IMR-90 (cell line): Measurements from ENCODE around the gene PAFAH2. TPM values are rescaled to one million over a fixed set of nuclear protein-coding genes. Genes with fewer than 3 reads are reported as not detected.

Source experiments
- ATAC-seq: fragments of 200-7000 bp; cut with Tn5 transposase; 2 replicates; pipeline ENCODE4 v1.9.1; 2020; ENCODE audit warnings: low read depth, mild to moderate bottlenecking, moderate library complexity
- BruUV-seq: library from RNA; stranded (reverse); fragments of 400-500 nt; replicated peaks from 2 replicates; lab custom pipeline; 2021; lab: Mats Ljungman, UMichigan
- CTCF ChIA-PET: fragments of 300-600 bp; formaldehyde crosslinking; extraction: SDS; loops from one replicate; lab custom pipeline; 2021; ENCODE audit warnings: antibody characterized with exemption; lab: Yijun Ruan, JAX
- POLR2A ChIA-PET: fragments of 300-600 bp; sonication (Branson Sonifier 250); formaldehyde crosslinking; loops from one replicate; lab custom pipeline; 2022; ENCODE audit warnings: antibody characterized with exemption; ENCODE audit not compliant: unreplicated experiment; lab: Charles Lee
- DNase-seq: peaks from one replicate; pipeline ENCODE4 v3.0.0; 2013
- H2AFZ ChIP-seq: replicated peaks from 2 replicates; pipeline ENCODE3; 2013; ENCODE audit warnings: low read length, mild to moderate bottlenecking; ENCODE audit not compliant: poor library complexity
- H2AK5ac ChIP-seq: 2 replicates; pipeline ENCODE4 v1.6.1; 2013; ENCODE audit warnings: low read depth, low read length, inconsistent platforms
- H2AK9ac ChIP-seq: replicated peaks from 2 replicates; pipeline ENCODE3; 2013; ENCODE audit warnings: mild to moderate bottlenecking, low read depth, low read length, moderate library complexity; ENCODE audit not compliant: poor library complexity
- H2BK120ac ChIP-seq: 2 replicates; pipeline ENCODE4 v1.6.1; 2013; ENCODE audit warnings: low read depth, low read length, inconsistent platforms
- H2BK15ac ChIP-seq: 3 replicates; pipeline ENCODE4 v1.6.1; 2013; ENCODE audit warnings: low read depth, low read length, inconsistent platforms
- H2BK20ac ChIP-seq: 2 replicates; pipeline ENCODE4 v1.6.1; 2013; ENCODE audit warnings: low read depth, mild to moderate bottlenecking, inconsistent platforms, low read length, moderate library complexity
- H2BK5ac ChIP-seq: 2 replicates; pipeline ENCODE4 v1.6.1; 2013; ENCODE audit warnings: mild to moderate bottlenecking, low read depth, low read length, inconsistent platforms; ENCODE audit not compliant: poor library complexity, severe bottlenecking
- H3K14ac ChIP-seq: replicated peaks from 2 replicates; pipeline ENCODE4 v1.6.1; 2013; ENCODE audit warnings: low read depth, low read length, inconsistent platforms
- H3K18ac ChIP-seq: 2 replicates; pipeline ENCODE4 v1.6.1; 2013; ENCODE audit warnings: low read depth, low read length, control low read depth
- H3K23ac ChIP-seq: 2 replicates; pipeline ENCODE4 v1.6.1; 2013; ENCODE audit warnings: low read depth, low read length, inconsistent platforms
- H3K27ac ChIP-seq: 2 replicates; pipeline ENCODE4 v1.5.1; 2013; ENCODE audit warnings: mild to moderate bottlenecking, control low read depth, low read length; ENCODE audit not compliant: insufficient read depth
- H3K27me3 ChIP-seq: 2 replicates; pipeline ENCODE4 v1.6.1; 2013; ENCODE audit warnings: low read length; ENCODE audit not compliant: control insufficient read depth, insufficient read depth
- H3K36me3 ChIP-seq: 2 replicates; pipeline ENCODE4 v1.6.1; 2013; ENCODE audit warnings: low read length, mixed read lengths; ENCODE audit not compliant: control insufficient read depth, insufficient read depth
- H3K4ac ChIP-seq: 2 replicates; pipeline ENCODE4 v1.6.1; 2013; ENCODE audit warnings: low read depth, low read length, inconsistent platforms
- H3K4me1 ChIP-seq: 2 replicates; pipeline ENCODE4 v1.6.1; 2013; ENCODE audit warnings: low read length, mixed read lengths; ENCODE audit not compliant: control insufficient read depth, insufficient read depth
- H3K4me2 ChIP-seq: 2 replicates; pipeline ENCODE4 v1.6.1; 2013; ENCODE audit warnings: low read depth, mild to moderate bottlenecking, control low read depth, low read length, moderate library complexity
- H3K4me3 ChIP-seq: 2 replicates; pipeline ENCODE4 v1.5.1; 2013; ENCODE audit warnings: low read depth, mild to moderate bottlenecking, control low read depth, low read length, moderate library complexity; ENCODE audit not compliant: insufficient read depth
- H3K56ac ChIP-seq: 2 replicates; pipeline ENCODE4 v1.6.1; 2013; ENCODE audit warnings: low read length, inconsistent platforms; ENCODE audit not compliant: insufficient read depth; ENCODE audit errors: extremely low read depth
- H3K79me1 ChIP-seq, 2 experiments: 2 replicates each; pipeline ENCODE4 v1.6.1; 2013; ENCODE audit warnings: low read length in 2 of 2, inconsistent platforms in 1 of 2, low read depth in 1 of 2
- H3K9ac ChIP-seq: 2 replicates; pipeline ENCODE4 v1.6.1; 2013; ENCODE audit warnings: low read depth, low read length, control low read depth
- H3K9me1 ChIP-seq: 2 replicates; pipeline ENCODE4 v1.6.1; 2013; ENCODE audit warnings: low read length, inconsistent platforms; ENCODE audit not compliant: insufficient read depth
- H3K9me3 ChIP-seq: 2 replicates; pipeline ENCODE4 v1.6.1; 2013; ENCODE audit warnings: low read length; ENCODE audit not compliant: control insufficient read depth, insufficient read depth
- H4K20me1 ChIP-seq: 2 replicates; pipeline ENCODE4 v1.6.1; 2013; ENCODE audit warnings: low read length, inconsistent platforms; ENCODE audit not compliant: insufficient read depth
- H4K5ac ChIP-seq: 2 replicates; pipeline ENCODE4 v1.6.1; 2013; ENCODE audit warnings: mild to moderate bottlenecking, low read depth, low read length, control low read depth
- H4K8ac ChIP-seq, 2 experiments: 2 replicates each; pipeline ENCODE4 v1.6.1; 2013; ENCODE audit warnings: low read depth in 2 of 2, low read length in 2 of 2, control low read depth in 1 of 2, inconsistent platforms in 1 of 2
- H4K91ac ChIP-seq: 2 replicates; pipeline ENCODE4 v1.6.1; 2013; ENCODE audit warnings: low read depth, low read length, inconsistent platforms; ENCODE audit not compliant: insufficient read depth
- BHLHE40 ChIP-seq: fragments of 150-350 bp; IDR thresholded peaks from 2 replicates; pipeline ENCODE4 v1.6.1; 2016; ENCODE audit warnings: mild to moderate bottlenecking, low read depth, low read length
- CEBPB ChIP-seq: IDR thresholded peaks from 2 replicates; pipeline ENCODE4 v1.6.1; 2012; ENCODE audit warnings: low read depth, low read length, improper control_type of control experiment
- CTCF ChIP-seq: conservative IDR thresholded peaks from 2 replicates; pipeline ENCODE4 v1.5.1; 2012; ENCODE audit warnings: mild to moderate bottlenecking, low read depth, low read length, improper control_type of control experiment
- FOS ChIP-seq: fragments of 150-350 bp; IDR thresholded peaks from 2 replicates; pipeline ENCODE4 v1.6.1; 2016; ENCODE audit warnings: low read depth, low read length
- MAFK ChIP-seq: IDR thresholded peaks from 2 replicates; pipeline ENCODE4 v1.6.1; 2012; ENCODE audit warnings: low read depth, low read length, improper control_type of control experiment
- MAZ ChIP-seq: IDR thresholded peaks from 2 replicates; pipeline ENCODE4 v1.6.1; 2012; ENCODE audit warnings: low read depth, mild to moderate bottlenecking, low read length, improper control_type of control experiment, moderate library complexity, borderline replicate concordance
- MXI1 ChIP-seq: IDR thresholded peaks from 2 replicates; pipeline ENCODE4 v1.6.1; 2012; ENCODE audit warnings: low read depth, mild to moderate bottlenecking, low read length, moderate library complexity, borderline replicate concordance
- NFE2L2 ChIP-seq: fragments of 150-350 bp; IDR thresholded peaks from 2 replicates; pipeline ENCODE4 v1.6.1; 2016; ENCODE audit warnings: low read depth, mild to moderate bottlenecking, low read length
- POLR2A ChIP-seq: IDR thresholded peaks from 2 replicates; pipeline ENCODE4 v1.6.1; 2012; ENCODE audit warnings: mild to moderate bottlenecking, low read depth, low read length
- RAD21 ChIP-seq: IDR thresholded peaks from 2 replicates; pipeline ENCODE4 v1.6.1; 2012; ENCODE audit warnings: low read length, improper control_type of control experiment
- RCOR1 ChIP-seq: IDR thresholded peaks from 2 replicates; pipeline ENCODE4 v1.6.1; 2012; ENCODE audit warnings: mild to moderate bottlenecking, low read length, improper control_type of control experiment; ENCODE audit not compliant: insufficient replicate concordance
- RFX5 ChIP-seq: IDR thresholded peaks from 2 replicates; pipeline ENCODE4 v1.8.0; 2012; ENCODE audit warnings: low read depth, mild to moderate bottlenecking, low read length, moderate library complexity
- SMC3 ChIP-seq: fragments of 150-350 bp; IDR thresholded peaks from 2 replicates; pipeline ENCODE4 v1.6.1; 2016; ENCODE audit warnings: low read depth, mild to moderate bottlenecking, antibody characterized with exemption, low read length, moderate library complexity
- WGBS, 2 experiments: methylation state at CpG; one replicate each; pipeline versions ENCODE4 v1.1.5 to v1.1.7; 2013; ENCODE audit warnings: missing lambda C conversion rate in 2 of 2; ENCODE audit not compliant: insufficient read length in 1 of 2; ENCODE audit errors: extremely low coverage in 2 of 2; 5-methylcytosine and 5-hydroxymethylcytosine counted together
- dilution Hi-C: fragments of 300-500 bp; cut with HindIII; formaldehyde crosslinking; loops from one replicate; pipeline ENCODE4 v1.14.3; 2018; ENCODE audit warnings: low sequenced_read_pairs; ENCODE audit not compliant: unreplicated experiment
- in situ Hi-C: fragments of 300-500 bp; cut with MboI; formaldehyde crosslinking; loops from 3 replicates; pipeline ENCODE4 v1.14.3; 2019; ENCODE audit warnings: low sequenced_read_pairs, inconsistent platforms, mixed read lengths
- intact Hi-C: fragments of 100-400 bp; cut with micrococcal nuclease; formaldehyde crosslinking; loops from 2 replicates; pipeline ENCODE4 v1.10.0; 2022
- polyA plus RNA-seq, 3 experiments: library from polyadenylated mRNA; depleted of rRNA; stranded (reverse); fragments of >200 nt; gene quantifications; 2 replicates each; pipeline ENCODE4 v1.2.3, GENCODE V29; 2012; ENCODE audit warnings: low replicate concordance in 1 of 3
- total RNA-seq: library from RNA; depleted of rRNA; stranded (reverse); fragments of >200 nt; gene quantifications from 2 replicates; pipeline ENCODE4 v1.2.3, GENCODE V29; 2012
- TF ChIP-seq, protein P1 (sequence below): fragments of 150-350 bp; IDR thresholded peaks from 2 replicates; pipeline ENCODE4 v1.6.1; 2016; ENCODE audit warnings: low read depth, mild to moderate bottlenecking, low read length, moderate library complexity, borderline replicate concordance
- TF ChIP-seq, protein P2 (sequence below): fragments of 150-350 bp; IDR thresholded peaks from 2 replicates; pipeline ENCODE4 v1.6.1; 2017; ENCODE audit warnings: mild to moderate bottlenecking, antibody characterized with exemption, low read length, low read depth

The PAFAH2 gene
- total and polyA plus RNA-seq, 2 of the 4 experiments (the other 2 are of a cell fraction): 8.3 to 12.2 TPM

- TF ChIP-seq BHLHE40 (no peak), RAD21 (no peak), CTCF (no peak), SMC3 (no peak), NFE2L2 (no peak), RFX5 (no peak), POLR2A (no peak), MAFK (no peak), CEBPB (no peak), MAZ (no peak), RCOR1 (no peak), FOS (no peak), MXI1 (no peak)
- TF ChIP-seq, protein P1, sequence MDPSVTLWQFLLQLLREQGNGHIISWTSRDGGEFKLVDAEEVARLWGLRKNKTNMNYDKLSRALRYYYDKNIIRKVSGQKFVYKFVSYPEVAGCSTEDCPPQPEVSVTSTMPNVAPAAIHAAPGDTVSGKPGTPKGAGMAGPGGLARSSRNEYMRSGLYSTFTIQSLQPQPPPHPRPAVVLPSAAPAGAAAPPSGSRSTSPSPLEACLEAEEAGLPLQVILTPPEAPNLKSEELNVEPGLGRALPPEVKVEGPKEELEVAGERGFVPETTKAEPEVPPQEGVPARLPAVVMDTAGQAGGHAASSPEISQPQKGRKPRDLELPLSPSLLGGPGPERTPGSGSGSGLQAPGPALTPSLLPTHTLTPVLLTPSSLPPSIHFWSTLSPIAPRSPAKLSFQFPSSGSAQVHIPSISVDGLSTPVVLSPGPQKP: no peak
- TF ChIP-seq, protein P2, sequence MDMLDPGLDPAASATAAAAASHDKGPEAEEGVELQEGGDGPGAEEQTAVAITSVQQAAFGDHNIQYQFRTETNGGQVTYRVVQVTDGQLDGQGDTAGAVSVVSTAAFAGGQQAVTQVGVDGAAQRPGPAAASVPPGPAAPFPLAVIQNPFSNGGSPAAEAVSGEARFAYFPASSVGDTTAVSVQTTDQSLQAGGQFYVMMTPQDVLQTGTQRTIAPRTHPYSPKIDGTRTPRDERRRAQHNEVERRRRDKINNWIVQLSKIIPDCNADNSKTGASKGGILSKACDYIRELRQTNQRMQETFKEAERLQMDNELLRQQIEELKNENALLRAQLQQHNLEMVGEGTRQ: no peak
- H3K18ac ChIP-seq: no peak overlapping the region
- H3K4me3 ChIP-seq: no peak overlapping the region
- ChIA-PET POLR2A (no interaction called here), CTCF (no interaction called here)
- intact Hi-C loops (loop anchor here (5.0 kb wide), 1 partner anchor 239 kb away; no protein-coding TSS in a partner anchor), in situ Hi-C loops (no loop called here), dilution Hi-C loops (no loop called here)
- H4K8ac ChIP-seq: no peak overlapping the region
- no peak overlapping the region for H3K56ac ChIP-seq
- H3K14ac ChIP-seq: no peak overlapping the region
- no peak overlapping the region for H2BK20ac ChIP-seq
- H3K4me2 ChIP-seq: no peak overlapping the region
- no peak overlapping the region for H2AFZ ChIP-seq
- 65% methylated on average over 3 of the region's 6 CpGs; no CpG with 5 or more reads in 1 of the 2 experiments for WGBS, 2 experiments
- no peak overlapping the region for H2BK120ac ChIP-seq
- H4K5ac ChIP-seq: no peak overlapping the region
- DNase-seq (no peak), ATAC-seq (no peak)
- no peak overlapping the region for H3K23ac ChIP-seq
- H2BK15ac ChIP-seq: no peak overlapping the region
- H2AK5ac ChIP-seq: no peak overlapping the region
- no peak overlapping the region for H3K9ac ChIP-seq
- H3K9me1 ChIP-seq: 0 out of 2 replicates have a peak, but pooled peaks cover 3% of the 10 kb centered on the region
- BruUV-seq: no TSS peak
- no peak overlapping the region for H3K4ac ChIP-seq
- H3K27ac ChIP-seq: no peak overlapping the region
- H3K27me3 ChIP-seq: peaks cover 36% of the 10 kb centered on the region
- H3K79me1 ChIP-seq: no peaks in the 10 kb centered on the region
- H4K20me1 ChIP-seq: no peaks in the 10 kb centered on the region
- no peak overlapping the region for H4K91ac ChIP-seq
- H3K4me1 ChIP-seq: peaks cover 6% of the 10 kb centered on the region
- H2BK5ac ChIP-seq: no peak overlapping the region
- no peak overlapping the region for H2AK9ac ChIP-seq
- no peaks in the 10 kb centered on the region for H3K36me3 ChIP-seq
- H3K9me3 ChIP-seq: no peaks in the 10 kb centered on the region
These were observed 40.6 kb upstream of the PAFAH2 start for GRCh38 chr1:26038477-26038876.
